Neural cell (in vitro differentiated cells): ENCODE data around the gene KCNK7.

Experiments
- CTCF ChIP-seq: fragments of 450-650 bp; IDR thresholded peaks from 2 replicates; pipeline ENCODE4 v1.5.1; 2014; ENCODE audit warnings: antibody characterized with exemption, mild to moderate bottlenecking, moderate library complexity; ENCODE audit not compliant: poor library complexity, severe bottlenecking
- EP300 ChIP-seq: fragments of 450-650 bp; conservative IDR thresholded peaks from 2 replicates; pipeline ENCODE4 v1.6.1; 2014; ENCODE audit warnings: antibody characterized with exemption, mild to moderate bottlenecking, moderate library complexity; ENCODE audit not compliant: poor library complexity, severe bottlenecking
- EZH2 ChIP-seq: fragments of 200-600, 300-800 bp; shearing (Covaris generic), sonication (generic); IDR thresholded peaks from 2 replicates; pipeline ENCODE4 v1.6.1; 2014; ENCODE audit warnings: antibody characterized with exemption, low read length, borderline replicate concordance, mild to moderate bottlenecking; ENCODE audit not compliant: insufficient read depth, poor library complexity, severe bottlenecking
- POLR2AphosphoS5 ChIP-seq: IDR thresholded peaks from 2 replicates; pipeline ENCODE4 v1.6.1; 2012
- RAD21 ChIP-seq: fragments of 450-650 bp; conservative IDR thresholded peaks from 2 replicates; pipeline ENCODE4 v1.6.1; 2014; ENCODE audit warnings: antibody characterized with exemption, mild to moderate bottlenecking, moderate library complexity
- REST ChIP-seq: IDR thresholded peaks from 2 replicates; pipeline ENCODE4 v1.6.1; 2012; ENCODE audit warnings: borderline replicate concordance
- TAF1 ChIP-seq: IDR thresholded peaks from 2 replicates; pipeline ENCODE4 v1.6.1; 2012; ENCODE audit warnings: low read depth

GRCh38 chr11:65616575-65617001 lies 21.0 kb upstream of the KCNK7 start:
- TF ChIP-seq RAD21 = no peak
- TF ChIP-seq CTCF = no peak
- TF ChIP-seq EP300 = no peak
- TF ChIP-seq REST = no peak
- no peak for TF ChIP-seq TAF1
- TF ChIP-seq POLR2AphosphoS5 = no peak
- no peak for TF ChIP-seq EZH2
